Fibroblast of peridontal ligament (primary cell): ENCODE measurements around the gene SCRN1.
"Not testable (repeated sequence)": the region's sequence is repeated elsewhere in the genome, so short reads cannot be mapped to it uniquely, and the experiment has no call there.

Source experiments
- DNase-seq: peaks from one replicate; pipeline ENCODE4 v3.0.0-alpha.2; 2010; ENCODE audit errors: extremely low read depth

SCRN1 gene

GRCh38 chr7:29890786-29891185 is 98.8 kb downstream of the SCRN1 start:
- not testable (repeated sequence) for DNase-seq

DNA sequence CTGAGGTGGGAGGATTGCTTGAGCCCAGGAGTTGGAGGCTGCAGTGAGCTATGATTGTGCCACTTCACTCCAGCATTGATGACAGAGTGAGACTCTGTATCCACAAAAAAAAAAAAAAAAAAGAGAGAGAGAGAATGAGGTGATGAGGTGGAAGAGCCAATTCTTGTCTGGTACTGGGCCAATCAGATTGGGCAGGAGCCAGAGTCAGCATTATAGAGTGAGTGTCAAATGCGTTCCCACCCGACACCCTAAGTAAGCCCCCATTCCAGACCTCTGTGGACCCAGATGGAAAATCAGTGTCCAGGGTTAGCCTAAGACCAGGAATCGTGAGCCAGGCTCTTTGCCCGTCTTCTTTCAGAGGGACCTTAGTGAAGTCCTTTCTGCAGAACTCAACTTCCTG is 99.3 kb downstream of the SCRN1 start:
- no peak for DNase-seq

DNA sequence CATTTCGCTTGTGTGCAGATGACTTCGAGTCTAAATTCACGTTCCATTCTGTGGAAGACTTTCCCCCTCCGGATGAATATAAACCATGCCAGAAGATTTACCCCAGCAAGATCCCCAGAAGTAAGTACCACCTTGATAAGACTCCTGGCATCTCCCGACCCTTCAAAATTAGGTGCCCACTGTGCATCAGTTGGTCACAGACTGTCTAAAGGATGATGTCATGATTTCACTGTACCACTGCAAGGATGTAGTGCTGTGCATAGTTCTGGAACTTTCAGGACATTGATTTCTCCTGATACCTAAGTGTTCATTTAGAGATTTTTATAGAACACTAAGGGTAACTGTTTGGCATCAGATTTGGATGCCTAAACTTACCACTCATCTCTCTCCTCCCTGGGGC is 100.3 kb downstream of the SCRN1 start:
- no peak for DNase-seq

- DNase-seq: no peak
These were observed 101.6 kb downstream of the SCRN1 start for GRCh38 chr7:29888006-29888405.

- DNase-seq: no peak
These were observed 102.8 kb downstream of the SCRN1 start for GRCh38 chr7:29886827-29887226.

GRCh38 chr7:29885626-29886025 is 104.0 kb downstream of the SCRN1 start:
- no peak for DNase-seq

- no peak for DNase-seq
These were observed 105.0 kb downstream of the SCRN1 start for GRCh38 chr7:29884399-29885272.

DNA sequence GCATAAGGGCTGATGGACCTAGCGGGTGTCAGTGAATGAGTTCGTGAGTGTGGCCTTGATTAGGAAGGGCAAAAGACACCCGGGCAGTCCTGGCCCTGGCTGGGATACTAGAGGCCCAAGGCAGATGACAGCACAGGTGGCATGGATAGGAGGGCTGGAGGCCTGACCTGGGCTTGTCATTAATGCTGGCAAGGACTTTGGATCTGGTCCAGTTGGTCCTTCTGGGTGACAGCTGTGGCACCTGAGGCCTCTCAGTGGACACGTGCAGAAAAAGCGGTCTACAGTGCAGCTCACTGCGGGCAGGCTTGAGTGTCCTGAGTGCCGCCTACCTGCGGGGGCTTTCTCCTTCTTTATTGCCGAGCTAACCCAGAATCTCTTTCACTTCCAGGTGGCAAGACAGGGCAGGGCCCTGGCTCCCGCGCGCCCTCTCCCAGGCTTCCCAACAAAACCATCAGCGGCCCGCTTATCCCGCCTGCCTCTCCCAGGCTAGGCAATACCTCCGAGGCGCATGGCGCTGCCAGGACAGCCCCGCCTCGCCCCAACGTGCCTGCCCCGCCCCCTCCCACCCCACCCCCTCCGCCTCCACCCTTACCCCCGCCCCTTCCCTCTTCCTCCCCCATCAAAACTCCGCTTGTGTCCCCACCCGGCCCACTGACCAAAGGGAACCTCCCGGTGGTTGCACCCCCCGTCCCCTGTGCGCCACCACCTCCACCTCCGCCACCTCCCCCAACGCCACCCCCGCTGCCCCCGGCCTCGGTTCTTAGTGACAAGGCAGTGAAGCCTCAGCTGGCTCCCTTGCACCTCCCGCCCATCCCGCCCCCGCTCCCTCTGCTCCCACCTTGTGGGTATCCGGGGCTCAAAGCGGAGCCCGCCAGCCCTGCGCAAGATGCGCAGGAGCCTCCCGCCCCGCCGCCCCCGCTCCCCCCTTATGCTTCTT is 105.9 kb downstream of the SCRN1 start:
- no peak for DNase-seq

- DNase-seq: no peak
These were observed 107.1 kb downstream of the SCRN1 start for GRCh38 chr7:29882481-29882880.

DNA sequence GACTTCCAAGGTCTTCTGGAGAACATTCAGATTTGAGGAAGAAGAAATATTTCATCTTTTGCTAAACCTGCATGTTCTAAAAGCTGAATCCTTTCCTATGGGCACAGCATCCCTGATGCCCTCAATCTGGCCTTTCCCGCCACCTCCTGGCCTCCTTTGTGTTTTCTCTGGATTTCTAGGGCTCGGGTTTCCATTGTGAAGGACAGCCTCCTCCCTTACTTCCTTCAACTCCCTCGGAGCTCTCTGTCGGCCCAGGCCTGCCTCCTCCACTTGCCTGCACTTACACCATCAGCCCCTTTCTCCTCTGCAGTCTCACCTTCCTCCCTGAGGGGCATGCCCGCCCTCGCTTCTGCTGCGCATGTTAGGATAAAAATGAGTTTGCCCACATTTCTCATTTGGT is 107.9 kb downstream of the SCRN1 start:
- DNase-seq: no peak

DNA sequence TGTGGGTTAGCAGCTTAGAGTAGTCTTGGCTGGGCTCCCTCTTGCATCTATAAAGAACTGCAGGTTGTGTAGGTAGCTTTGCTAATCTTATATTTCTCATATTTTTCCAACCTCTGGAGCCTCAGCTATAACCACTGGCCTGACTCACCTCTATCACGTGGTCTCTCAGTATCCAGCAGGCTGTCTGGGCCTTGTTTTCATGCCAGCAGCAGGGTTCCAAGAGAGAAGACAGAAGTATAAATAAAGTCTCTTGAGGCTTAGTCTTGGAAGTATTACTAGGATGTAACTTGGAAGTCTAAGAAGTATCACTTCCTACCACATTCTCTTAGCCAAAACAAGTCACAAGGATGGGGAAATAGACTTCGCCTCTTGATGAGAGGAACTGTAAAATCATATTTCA is 110.0 kb downstream of the SCRN1 start:
- peak; percentile 52 for DNase-seq

GRCh38 chr7:29878081-29878688 is 111.4 kb downstream of the SCRN1 start:
- peak; percentile 55 for DNase-seq

DNA sequence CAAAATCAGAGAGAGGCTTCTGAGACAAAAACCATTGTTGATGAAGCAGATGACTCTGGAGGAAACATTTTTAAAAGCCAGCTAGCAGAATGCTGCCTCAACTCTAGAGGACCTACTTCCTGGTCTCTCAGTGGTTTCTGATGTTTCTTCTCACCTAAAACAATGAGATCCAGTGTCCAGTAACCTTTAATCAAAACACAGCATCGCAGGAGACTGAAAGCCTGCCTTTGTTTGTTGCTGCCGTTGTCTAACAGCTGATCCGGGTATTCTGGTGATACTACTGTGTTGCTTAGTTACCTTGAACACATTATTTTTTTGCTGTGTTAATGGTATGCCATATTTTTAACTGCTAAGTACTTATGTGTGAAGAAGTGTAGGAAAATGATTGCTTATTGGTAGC is 112.4 kb downstream of the SCRN1 start:
- no peak for DNase-seq

- no peak for DNase-seq
These were observed 113.9 kb downstream of the SCRN1 start for GRCh38 chr7:29875741-29876140.

- DNase-seq: no peak
These were observed 115.8 kb downstream of the SCRN1 start for GRCh38 chr7:29873644-29874294.

GRCh38 chr7:29871787-29872398 is 117.7 kb downstream of the SCRN1 start:
- DNase-seq: peak; percentile 57
